Calu3 (cell line): Measurements from ENCODE around the gene SRCIN1. TPM values are rescaled to one million over a fixed set of nuclear protein-coding genes. Genes with fewer than 3 reads are reported as not detected.

Experiments
- BruUV-seq: library from RNA; stranded (reverse); fragments of 400-500 nt; replicated peaks from 2 replicates; lab custom pipeline; 2021; lab: Mats Ljungman, UMichigan
- CTCF ChIA-PET: fragments of 300-600 bp; sonication (Branson Sonifier 250); formaldehyde crosslinking; loops from one replicate; lab custom pipeline; 2022; ENCODE audit warnings: antibody characterized with exemption; lab: Charles Lee
- DNase-seq: peaks from one replicate; pipeline ENCODE4 v3.0.0; 2022
- H3K27ac Mint-ChIP-seq: one replicate; pipeline ENCODE4 v1.8.0; 2022; ENCODE audit warnings: mixed read lengths; ENCODE audit not compliant: unreplicated experiment
- H3K27me3 Mint-ChIP-seq: one replicate; pipeline ENCODE4 v1.8.0; 2022; ENCODE audit warnings: mixed read lengths; ENCODE audit not compliant: unreplicated experiment
- H3K36me3 Mint-ChIP-seq: one replicate; pipeline ENCODE4 v1.8.0; 2022; ENCODE audit warnings: mild to moderate bottlenecking, moderate library complexity, mixed read lengths; ENCODE audit not compliant: insufficient read depth, unreplicated experiment
- H3K4me1 Mint-ChIP-seq: one replicate; pipeline ENCODE4 v1.8.0; 2022; ENCODE audit warnings: mild to moderate bottlenecking, low read depth, mixed read lengths; ENCODE audit not compliant: unreplicated experiment
- H3K4me3 Mint-ChIP-seq: one replicate; pipeline ENCODE4 v1.8.0; 2022; ENCODE audit warnings: mild to moderate bottlenecking, low read depth, moderate library complexity, mixed read lengths; ENCODE audit not compliant: unreplicated experiment
- H3K9me3 Mint-ChIP-seq: one replicate; pipeline ENCODE4 v1.8.0; 2022; ENCODE audit warnings: low read depth, mixed read lengths; ENCODE audit not compliant: unreplicated experiment
- CTCF ChIP-seq: fragments of 200-600 bp; IDR thresholded peaks from one replicate; pipeline ENCODE4 v1.8.0; 2022; ENCODE audit warnings: antibody characterized with exemption; ENCODE audit not compliant: unreplicated experiment
- intact Hi-C: fragments of 100-400 bp; cut with micrococcal nuclease; formaldehyde crosslinking; loops from one replicate; pipeline ENCODE4 v1.10.0; 2022; ENCODE audit not compliant: unreplicated experiment
- total RNA-seq: library from RNA; stranded (reverse); gene quantifications from 2 replicates; pipeline ENCODE4 v1.2.3, GENCODE V29; 2022

The SRCIN1 gene
- total RNA-seq, 1 experiment from 2014 or later = 46.7 TPM

- no peaks in the 10 kb centered on the region for H3K36me3 Mint-ChIP-seq
- no peaks in the 10 kb centered on the region for H3K9me3 Mint-ChIP-seq
- H3K4me3 Mint-ChIP-seq = no peak overlapping the region
- no peak for DNase-seq
- H3K4me1 Mint-ChIP-seq = no peaks in the 10 kb centered on the region
- no TSS peak for BruUV-seq
- no peak for TF ChIP-seq CTCF
- peaks cover 57% of the 10 kb centered on the region for H3K27me3 Mint-ChIP-seq
- intact Hi-C loops = no loop called here
- H3K27ac Mint-ChIP-seq = no peak overlapping the region
- CTCF ChIA-PET = interaction anchor here (0.7 to 3.2 kb wide), 3 partner anchors 10 to 18 kb away, joined by 4 to 26 read pairs (median 7); no protein-coding TSS in a partner anchor
These were observed 64.5 kb downstream of the SRCIN1 start for GRCh38 chr17:38541281-38541680.

GRCh38 chr17:38540514-38541045, 65.2 kb downstream of the SRCIN1 start:
- CTCF ChIA-PET = interaction anchor here (0.6 to 3.0 kb wide), 8 partner anchors 7 to 123 kb away, joined by 3 to 16 read pairs (median 6); no protein-coding TSS in a partner anchor
- no peak for TF ChIP-seq CTCF
- no TSS peak for BruUV-seq
- Mint-ChIP-seq H3K9me3 (no peaks in the 10 kb centered on the region), H3K27me3 (peaks cover 64% of the 10 kb centered on the region), H3K27ac (no peak overlapping the region), H3K4me1 (no peaks in the 10 kb centered on the region), H3K4me3 (no peak overlapping the region), H3K36me3 (peaks cover 4% of the 10 kb centered on the region)
- intact Hi-C loops = no loop called here
- DNase-seq = no peak

DNA sequence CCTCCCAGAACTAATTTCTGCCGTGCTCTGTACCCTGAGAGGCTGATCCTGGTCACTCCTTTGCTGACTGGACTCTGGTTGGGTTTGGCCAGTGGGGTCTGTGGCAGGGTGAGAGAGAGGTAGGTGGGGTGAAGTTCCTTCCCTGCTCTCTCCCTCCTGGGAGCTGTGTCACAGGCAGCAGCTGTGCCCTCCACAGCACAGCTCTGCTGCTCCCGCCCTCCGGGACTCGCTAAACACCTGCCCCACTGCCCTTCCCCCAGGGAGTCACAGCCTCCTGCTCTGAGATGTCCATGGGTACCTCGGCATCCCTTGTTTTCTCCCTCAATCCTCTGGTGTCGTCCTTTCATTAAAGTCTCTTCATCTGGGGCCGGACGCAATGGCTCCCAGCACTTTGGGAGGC, 66.4 kb downstream of the SRCIN1 start:
- BruUV-seq = no TSS peak
- Mint-ChIP-seq H3K36me3 (peaks cover 6% of the 10 kb centered on the region), H3K4me3 (no peak overlapping the region), H3K4me1 (no peaks in the 10 kb centered on the region), H3K27me3 (peaks cover 75% of the 10 kb centered on the region), H3K9me3 (no peaks in the 10 kb centered on the region), H3K27ac (no peak overlapping the region)
- CTCF ChIA-PET = interaction anchor here (1.1 to 3.0 kb wide), 4 partner anchors 9 to 124 kb away, joined by 4 to 16 read pairs (median 6); no protein-coding TSS in a partner anchor
- intact Hi-C loops = loop anchor here (5.0 kb wide), 1 partner anchor 47 kb away; no protein-coding TSS in a partner anchor
- no peak for TF ChIP-seq CTCF
- no peak for DNase-seq

- no peak overlapping the region for H3K27ac Mint-ChIP-seq
- H3K36me3 Mint-ChIP-seq = peaks cover 6% of the 10 kb centered on the region
- H3K4me3 Mint-ChIP-seq = no peak overlapping the region
- CTCF ChIA-PET = interaction anchor here (3.0 kb wide), 1 partner anchor 20 kb away, joined by 16 read pairs; no protein-coding TSS in a partner anchor
- no peak for DNase-seq
- no peaks in the 10 kb centered on the region for H3K9me3 Mint-ChIP-seq
- peaks cover 75% of the 10 kb centered on the region for H3K27me3 Mint-ChIP-seq
- intact Hi-C loops = loop anchor here (5.0 kb wide), 1 partner anchor 47 kb away; no protein-coding TSS in a partner anchor
- no peaks in the 10 kb centered on the region for H3K4me1 Mint-ChIP-seq
- TF ChIP-seq CTCF = no peak
- BruUV-seq = no TSS peak
These were observed 66.8 kb downstream of the SRCIN1 start for GRCh38 chr17:38538906-38539305.
